Activated naive CD8-positive, alpha-beta T cell treated with anti-CD3 and anti-CD28 coated beads, Interleukin-2, amount 50 U/mL, for 24 hours (primary cell): Measurements from ENCODE around the gene BMX.

Experiments used
- ATAC-seq: fragments of 150-1000 bp; cut with Tn5 transposase; one replicate; pipeline ENCODE4 v1.10.0; 2021
- DNase-seq: peaks from one replicate; pipeline ENCODE4 v3.0.0; 2021
- H3K27ac Mint-ChIP-seq: one replicate; pipeline ENCODE4 v1.8.0; 2021; ENCODE audit warnings: mild to moderate bottlenecking, mixed read lengths
- H3K27me3 Mint-ChIP-seq: one replicate; pipeline ENCODE4 v1.8.0; 2021; ENCODE audit warnings: mixed read lengths
- H3K36me3 Mint-ChIP-seq: one replicate; pipeline ENCODE4 v1.8.0; 2021; ENCODE audit warnings: low read depth, mixed read lengths
- H3K4me1 Mint-ChIP-seq: one replicate; pipeline ENCODE4 v1.8.0; 2021; ENCODE audit warnings: mixed read lengths
- H3K4me3 Mint-ChIP-seq: one replicate; pipeline ENCODE4 v1.8.0; 2021; ENCODE audit warnings: mild to moderate bottlenecking, moderate library complexity, mixed read lengths
- H3K9me3 Mint-ChIP-seq: one replicate; pipeline ENCODE4 v1.8.0; 2021; ENCODE audit warnings: mixed read lengths

The BMX gene

GRCh38 chrX:15524417-15524816 is 23.8 kb downstream of the BMX start:
- Mint-ChIP-seq H3K27ac (no peak overlapping the region), H3K4me1 (no peaks in the 10 kb centered on the region), H3K36me3 (no peaks in the 10 kb centered on the region), H3K9me3 (no peaks in the 10 kb centered on the region), H3K4me3 (no peak overlapping the region), H3K27me3 (peaks cover 5% of the 10 kb centered on the region)
- DNase-seq: no peak
- ATAC-seq: no peak

GRCh38 chrX:15525664-15526416 is 25.2 kb downstream of the BMX start:
- Mint-ChIP-seq H3K36me3 (no peaks in the 10 kb centered on the region), H3K4me1 (no peaks in the 10 kb centered on the region), H3K9me3 (no peaks in the 10 kb centered on the region), H3K4me3 (no peak overlapping the region), H3K27ac (no peak overlapping the region), H3K27me3 (peaks cover 5% of the 10 kb centered on the region)
- ATAC-seq: no peak
- DNase-seq: no peak

DNA sequence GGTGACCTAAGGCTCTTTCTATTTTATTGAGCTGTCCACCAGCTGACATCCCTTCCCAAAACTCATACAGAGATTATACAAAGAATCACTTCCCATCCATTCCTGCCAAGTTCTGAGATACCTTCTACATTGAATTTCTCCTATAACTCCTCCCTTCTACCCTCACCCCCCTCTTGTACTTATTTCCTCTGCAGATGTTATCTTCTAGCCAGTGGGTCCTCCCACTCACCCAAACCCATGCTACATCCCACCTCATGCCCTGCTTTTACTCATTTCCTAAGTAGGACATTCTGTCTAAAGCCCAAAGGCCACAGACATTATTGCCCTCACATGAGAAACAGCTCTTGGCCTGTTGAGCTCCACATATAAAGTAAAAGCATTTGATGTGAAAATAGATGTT is 28.6 kb downstream of the BMX start:
- no peak overlapping the region for H3K27ac Mint-ChIP-seq
- H3K9me3 Mint-ChIP-seq: no peaks in the 10 kb centered on the region
- H3K4me3 Mint-ChIP-seq: no peak overlapping the region
- no peak for DNase-seq
- no peaks in the 10 kb centered on the region for H3K4me1 Mint-ChIP-seq
- no peaks in the 10 kb centered on the region for H3K36me3 Mint-ChIP-seq
- H3K27me3 Mint-ChIP-seq: no peaks in the 10 kb centered on the region
- ATAC-seq: no peak

GRCh38 chrX:15530318-15530717 is 29.7 kb downstream of the BMX start:
- H3K36me3 Mint-ChIP-seq: no peaks in the 10 kb centered on the region
- no peak overlapping the region for H3K4me3 Mint-ChIP-seq
- DNase-seq (no peak), ATAC-seq (no peak)
- no peaks in the 10 kb centered on the region for H3K27me3 Mint-ChIP-seq
- H3K9me3 Mint-ChIP-seq: no peaks in the 10 kb centered on the region
- no peaks in the 10 kb centered on the region for H3K4me1 Mint-ChIP-seq
- H3K27ac Mint-ChIP-seq: no peak overlapping the region

DNA sequence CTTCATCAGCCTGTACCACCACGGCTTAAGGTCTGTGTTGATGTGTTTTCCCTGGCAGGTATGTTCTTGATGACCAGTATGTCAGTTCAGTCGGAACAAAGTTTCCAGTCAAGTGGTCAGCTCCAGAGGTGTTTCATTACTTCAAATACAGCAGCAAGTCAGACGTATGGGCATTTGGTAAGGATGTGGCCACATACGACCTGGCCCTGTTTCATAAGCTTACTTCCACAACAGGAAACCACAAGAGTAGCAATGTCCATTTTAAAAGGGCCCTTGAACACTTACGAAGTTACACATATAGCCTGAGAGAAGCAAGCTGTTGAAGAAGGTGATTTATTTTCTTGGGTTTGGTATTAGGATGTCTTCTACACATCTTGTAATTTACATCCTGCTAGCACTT is 46.1 kb downstream of the BMX start:
- no peak overlapping the region for H3K4me3 Mint-ChIP-seq
- H3K27me3 Mint-ChIP-seq: peaks cover 2% of the 10 kb centered on the region
- H3K27ac Mint-ChIP-seq: no peak overlapping the region
- no peak for DNase-seq
- H3K9me3 Mint-ChIP-seq: no peaks in the 10 kb centered on the region
- H3K4me1 Mint-ChIP-seq: no peaks in the 10 kb centered on the region
- ATAC-seq: no peak
- no peaks in the 10 kb centered on the region for H3K36me3 Mint-ChIP-seq

- H3K9me3 Mint-ChIP-seq: no peaks in the 10 kb centered on the region
- H3K4me1 Mint-ChIP-seq: no peaks in the 10 kb centered on the region
- H3K27ac Mint-ChIP-seq: no peak overlapping the region
- ATAC-seq: no peak
- DNase-seq: no peak
- no peaks in the 10 kb centered on the region for H3K36me3 Mint-ChIP-seq
- no peak overlapping the region for H3K4me3 Mint-ChIP-seq
- H3K27me3 Mint-ChIP-seq: peaks cover 2% of the 10 kb centered on the region
Measured at GRCh38 chrX:15547356-15547755, 46.7 kb downstream of the BMX start.

DNA sequence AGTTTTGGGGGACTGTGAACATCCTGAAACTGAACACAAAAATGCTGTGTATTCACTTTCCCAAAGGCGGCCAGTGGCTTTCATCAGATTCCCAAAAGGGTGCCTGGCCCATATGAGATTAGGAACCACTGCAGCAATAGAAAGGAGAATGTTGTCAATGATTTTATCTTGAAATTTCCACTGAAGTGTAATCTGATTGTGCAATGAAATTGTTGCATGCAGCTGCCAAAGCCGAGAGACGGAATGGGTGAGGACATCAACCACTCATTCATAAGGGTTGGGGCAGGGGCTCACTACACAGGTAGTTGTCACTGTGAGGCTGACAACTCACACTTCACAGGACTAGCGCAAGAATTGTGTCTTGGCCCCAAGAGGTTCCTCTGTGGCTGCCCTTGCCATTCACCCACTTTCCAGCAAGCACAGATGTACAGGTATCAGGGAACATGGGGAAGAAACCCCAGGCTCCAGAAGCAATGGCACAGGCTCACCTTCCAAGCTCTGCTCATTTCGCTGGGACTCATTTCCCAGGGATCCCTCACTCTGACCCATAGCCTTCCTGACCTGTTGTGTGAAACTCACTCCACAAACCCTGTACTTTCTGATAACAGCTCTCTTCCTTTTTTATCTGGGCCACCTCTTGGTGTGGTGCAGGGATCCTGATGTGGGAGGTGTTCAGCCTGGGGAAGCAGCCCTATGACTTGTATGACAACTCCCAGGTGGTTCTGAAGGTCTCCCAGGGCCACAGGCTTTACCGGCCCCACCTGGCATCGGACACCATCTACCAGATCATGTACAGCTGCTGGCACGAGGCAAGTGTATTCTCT is 48.8 kb downstream of the BMX start:
- peaks cover 2% of the 10 kb centered on the region for H3K27me3 Mint-ChIP-seq
- no peaks in the 10 kb centered on the region for H3K4me1 Mint-ChIP-seq
- H3K4me3 Mint-ChIP-seq: no peak overlapping the region
- ATAC-seq (no peak), DNase-seq (no peak)
- H3K27ac Mint-ChIP-seq: no peak overlapping the region
- H3K36me3 Mint-ChIP-seq: no peaks in the 10 kb centered on the region
- no peaks in the 10 kb centered on the region for H3K9me3 Mint-ChIP-seq

DNA sequence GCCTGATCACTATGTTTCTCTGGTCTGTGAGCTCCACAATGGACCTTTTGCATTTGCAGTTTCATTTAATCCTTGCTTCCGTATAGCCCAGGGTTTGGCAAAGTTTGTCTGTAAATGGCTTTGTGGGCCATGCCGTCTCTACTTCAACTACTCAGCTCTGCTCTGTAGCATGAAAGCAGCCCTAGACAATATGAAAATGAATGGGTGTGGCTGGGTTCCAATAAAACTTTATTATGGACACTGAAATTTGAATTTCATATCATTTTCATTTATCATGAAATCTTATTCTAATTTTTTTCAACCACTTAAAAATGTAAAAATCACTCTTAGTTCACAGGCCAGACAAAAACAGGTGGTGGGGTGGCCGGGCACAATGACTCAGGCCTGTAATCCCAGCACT is 58.6 kb downstream of the BMX start:
- ATAC-seq (no peak), DNase-seq (no peak)
- Mint-ChIP-seq H3K27me3 (no peaks in the 10 kb centered on the region), H3K27ac (no peak overlapping the region), H3K36me3 (no peaks in the 10 kb centered on the region), H3K9me3 (no peaks in the 10 kb centered on the region), H3K4me1 (no peaks in the 10 kb centered on the region), H3K4me3 (no peak overlapping the region)

GRCh38 chrX:15560924-15561323 is 60.3 kb downstream of the BMX start:
- Mint-ChIP-seq H3K36me3 (no peaks in the 10 kb centered on the region), H3K27me3 (peaks cover 5% of the 10 kb centered on the region), H3K9me3 (no peaks in the 10 kb centered on the region), H3K4me3 (no peak overlapping the region), H3K27ac (no peak overlapping the region), H3K4me1 (no peaks in the 10 kb centered on the region)
- no peak for DNase-seq
- ATAC-seq: no peak

- DNase-seq (no peak), ATAC-seq (no peak)
- no peaks in the 10 kb centered on the region for H3K9me3 Mint-ChIP-seq
- no peaks in the 10 kb centered on the region for H3K4me1 Mint-ChIP-seq
- no peaks in the 10 kb centered on the region for H3K36me3 Mint-ChIP-seq
- peaks cover 5% of the 10 kb centered on the region for H3K27me3 Mint-ChIP-seq
- no peak overlapping the region for H3K4me3 Mint-ChIP-seq
- no peak overlapping the region for H3K27ac Mint-ChIP-seq
Measured at GRCh38 chrX:15563056-15563455, 62.4 kb downstream of the BMX start.

- H3K4me1 Mint-ChIP-seq: no peaks in the 10 kb centered on the region
- H3K27ac Mint-ChIP-seq: no peak overlapping the region
- no peaks in the 10 kb centered on the region for H3K36me3 Mint-ChIP-seq
- DNase-seq: peak; percentile 5
- peaks cover 5% of the 10 kb centered on the region for H3K27me3 Mint-ChIP-seq
- ATAC-seq: peak; percentile 40
- no peak overlapping the region for H3K4me3 Mint-ChIP-seq
- H3K9me3 Mint-ChIP-seq: no peaks in the 10 kb centered on the region
Measured at GRCh38 chrX:15564981-15565579, 64.5 kb downstream of the BMX start.

GRCh38 chrX:15566244-15566643 is 65.6 kb downstream of the BMX start:
- ATAC-seq (no peak), DNase-seq (no peak)
- no peaks in the 10 kb centered on the region for H3K36me3 Mint-ChIP-seq
- H3K27me3 Mint-ChIP-seq: peaks cover 5% of the 10 kb centered on the region
- H3K9me3 Mint-ChIP-seq: no peaks in the 10 kb centered on the region
- no peaks in the 10 kb centered on the region for H3K4me1 Mint-ChIP-seq
- H3K27ac Mint-ChIP-seq: no peak overlapping the region
- H3K4me3 Mint-ChIP-seq: no peak overlapping the region

DNA sequence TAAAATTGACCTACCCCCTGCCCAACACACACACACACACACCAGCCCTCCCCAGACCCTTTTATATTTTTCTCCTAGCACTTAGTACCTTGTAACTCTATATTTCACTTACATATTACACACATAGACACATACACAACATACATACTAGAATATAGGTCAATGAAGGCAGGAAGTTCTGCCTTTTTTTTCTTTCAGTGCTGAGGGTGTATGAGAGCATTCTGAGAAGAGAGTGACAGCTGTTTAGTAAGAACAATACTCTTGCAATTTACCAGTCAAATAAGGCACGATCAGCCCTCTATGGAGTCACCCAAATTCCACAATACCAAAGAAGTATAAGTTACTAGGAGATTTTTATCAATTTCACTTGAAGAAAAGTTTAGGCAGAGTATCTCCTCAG is 66.7 kb downstream of the BMX start:
- no peak for ATAC-seq
- H3K27me3 Mint-ChIP-seq: peaks cover 5% of the 10 kb centered on the region
- peak overlapping the region; percentile 67 for H3K27ac Mint-ChIP-seq
- no peaks in the 10 kb centered on the region for H3K9me3 Mint-ChIP-seq
- H3K36me3 Mint-ChIP-seq: no peaks in the 10 kb centered on the region
- no peak for DNase-seq
- no peaks in the 10 kb centered on the region for H3K4me1 Mint-ChIP-seq
- H3K4me3 Mint-ChIP-seq: no peak overlapping the region

GRCh38 chrX:15567886-15568616 is 67.4 kb downstream of the BMX start:
- Mint-ChIP-seq H3K27me3 (peaks cover 5% of the 10 kb centered on the region), H3K9me3 (no peaks in the 10 kb centered on the region), H3K27ac (no peak overlapping the region), H3K4me3 (no peak overlapping the region), H3K4me1 (no peaks in the 10 kb centered on the region), H3K36me3 (no peaks in the 10 kb centered on the region)
- DNase-seq: no peak
- no peak for ATAC-seq
